ENCODE measurements around the gene ZSCAN9.
A peak's percentile ranks its signal among the peaks of the same experiment; 100 is the strongest.

The ZSCAN9 gene

DNA sequence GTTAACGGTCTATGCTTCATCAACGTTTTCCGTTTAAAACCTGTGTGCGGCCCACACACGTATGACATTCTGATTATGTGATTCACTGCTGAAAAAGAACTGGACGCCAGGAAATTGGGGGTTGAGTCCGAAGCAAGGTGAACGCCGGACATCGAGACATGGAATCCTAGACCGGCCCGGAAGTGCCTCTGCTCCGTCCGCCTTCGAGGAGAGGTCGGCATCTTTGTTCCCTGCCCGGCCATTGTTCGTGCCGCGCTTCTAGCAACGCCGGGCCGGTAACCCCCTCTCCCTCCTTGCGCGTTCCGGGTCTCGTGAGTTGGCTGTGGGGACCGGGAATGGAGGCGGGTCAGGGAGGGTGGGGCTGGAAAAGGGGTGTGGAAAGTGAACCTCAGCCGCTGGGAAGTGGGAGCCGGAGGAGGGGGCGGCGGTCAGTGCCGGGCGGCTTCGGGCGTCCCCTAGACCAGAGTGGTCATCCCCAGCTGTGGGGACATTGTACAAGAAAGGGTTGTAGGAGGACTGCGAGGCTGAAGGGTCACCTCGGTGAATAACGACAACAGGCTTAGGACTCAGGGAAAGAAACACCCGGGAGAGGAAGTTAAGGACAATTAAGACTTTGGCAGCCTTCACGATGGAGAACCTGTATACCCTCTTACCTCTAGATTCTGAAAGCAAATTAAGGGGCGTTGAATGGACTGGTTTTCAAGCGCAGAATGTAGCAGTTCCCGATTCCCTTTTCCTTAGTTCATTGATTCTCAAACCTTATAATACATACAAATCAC lies at the start of gene ZSCAN9:
ZSCAN9 (plus strand) TSS at position 220 of the 779 bp plus-strand sequence. CDS start 1,810 bp downstream, outside the sequence.
- DNase-seq (ENCODE audit: low spot score), result peak; percentile 83

DNA sequence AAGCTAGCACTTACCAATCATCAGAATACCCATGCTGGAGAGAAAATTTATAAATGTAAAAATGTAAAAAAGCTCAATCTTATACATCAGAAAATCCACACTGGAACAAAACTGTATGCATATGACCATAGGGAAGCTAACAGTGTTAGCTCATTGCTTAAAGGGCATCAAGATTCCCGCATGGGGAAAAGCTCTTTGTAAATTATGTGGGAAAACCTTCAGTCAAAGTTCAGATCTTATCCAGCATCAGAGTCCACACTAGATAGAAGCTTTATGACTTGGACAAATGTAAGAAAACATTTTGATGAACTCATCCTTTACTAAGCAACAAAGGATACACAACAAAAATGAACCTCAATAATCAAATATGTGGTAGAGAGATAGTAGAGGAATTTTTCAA lies 48.7 kb upstream of the ZSCAN9 start:
- no peak for DNase-seq (ENCODE audit: low spot score)

- no peak for DNase-seq (ENCODE audit: low spot score)
Observed at GRCh38 chr6:28182255-28182654, 42.8 kb upstream of the ZSCAN9 start.

DNA sequence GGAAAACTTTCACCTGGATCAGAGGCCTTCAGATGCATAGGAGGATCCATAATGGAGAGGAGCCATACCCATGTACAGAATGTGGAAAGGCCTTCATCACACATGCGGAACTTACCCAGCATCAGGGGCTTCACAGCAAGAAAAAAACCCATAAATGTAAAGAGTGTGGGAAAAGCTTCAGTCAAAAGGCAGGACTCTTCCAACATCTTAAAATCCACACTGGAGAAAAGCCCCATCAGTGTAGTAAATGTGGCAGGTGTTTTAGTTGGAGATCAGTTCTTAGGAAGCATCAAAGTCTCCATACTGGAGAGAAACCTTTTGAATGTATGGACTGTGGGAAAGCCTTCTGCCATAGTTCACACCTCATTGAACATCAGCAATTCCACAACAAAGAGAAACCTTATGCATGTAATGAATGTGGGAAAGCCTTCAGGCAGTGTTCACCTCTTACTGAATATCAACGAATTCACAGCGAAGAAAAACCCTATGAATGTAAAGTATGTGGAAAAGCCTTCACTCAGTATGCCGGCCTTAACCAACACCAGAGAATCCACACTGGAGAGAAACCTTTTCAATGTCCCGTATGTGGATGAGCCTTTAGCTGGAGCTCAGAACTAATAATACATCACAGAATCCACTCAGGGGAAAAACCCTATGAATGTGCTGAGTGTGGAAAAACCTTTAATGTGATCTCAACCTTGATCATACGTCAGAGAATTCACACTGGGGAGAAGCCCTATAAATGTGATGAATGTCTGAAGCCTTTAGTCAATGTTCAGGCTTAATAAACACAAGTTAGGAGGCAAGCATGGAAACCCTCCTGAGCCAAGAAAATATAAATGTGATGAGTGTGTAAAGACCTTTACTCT lies 36.7 kb upstream of the ZSCAN9 start:
- no peak for DNase-seq (ENCODE audit: low spot score)

DNA sequence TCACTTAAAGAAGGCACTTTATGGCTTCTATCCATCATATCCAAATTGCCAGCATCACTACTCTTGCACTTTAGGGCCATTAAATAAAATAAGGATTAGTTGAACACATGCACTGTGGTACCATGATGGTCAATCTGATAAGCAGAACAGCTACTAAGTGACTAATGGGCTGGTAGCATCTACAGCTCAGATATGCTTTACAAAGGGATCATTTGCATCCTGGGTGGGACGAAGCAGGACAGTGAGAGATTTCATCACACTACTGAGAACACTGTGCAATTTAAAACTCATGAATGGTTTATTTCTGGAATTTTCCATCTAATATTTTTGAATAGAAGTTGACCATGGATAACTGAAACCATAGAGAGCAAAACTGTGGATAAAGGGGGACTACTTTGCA lies 25.1 kb upstream of the ZSCAN9 start:
- DNase-seq (ENCODE audit: low spot score), result no peak

DNA sequence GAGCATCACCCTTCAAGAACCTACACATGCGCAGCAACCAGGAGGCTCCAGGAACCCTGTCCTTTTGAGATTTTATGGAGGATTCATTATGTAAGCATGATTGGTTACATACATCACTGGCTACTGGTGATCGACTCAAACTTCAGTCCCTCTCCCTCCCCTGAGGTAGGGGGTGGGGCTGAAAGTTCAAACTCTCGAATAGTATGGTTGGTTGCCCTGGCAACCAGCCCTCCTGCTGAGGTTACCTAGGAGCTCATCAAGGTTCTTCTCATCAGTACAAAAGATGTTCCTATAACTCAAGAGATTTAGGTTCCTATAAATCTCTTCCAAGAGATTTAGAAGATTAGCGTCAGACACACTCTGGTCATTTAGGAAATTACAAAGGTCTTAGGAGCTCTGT lies 21.9 kb upstream of the ZSCAN9 start:
- DNase-seq (ENCODE audit: low spot score), result no peak

- DNase-seq (ENCODE audit: low spot score), result no peak
Observed at GRCh38 chr6:28205879-28206278, 19.2 kb upstream of the ZSCAN9 start.

DNA sequence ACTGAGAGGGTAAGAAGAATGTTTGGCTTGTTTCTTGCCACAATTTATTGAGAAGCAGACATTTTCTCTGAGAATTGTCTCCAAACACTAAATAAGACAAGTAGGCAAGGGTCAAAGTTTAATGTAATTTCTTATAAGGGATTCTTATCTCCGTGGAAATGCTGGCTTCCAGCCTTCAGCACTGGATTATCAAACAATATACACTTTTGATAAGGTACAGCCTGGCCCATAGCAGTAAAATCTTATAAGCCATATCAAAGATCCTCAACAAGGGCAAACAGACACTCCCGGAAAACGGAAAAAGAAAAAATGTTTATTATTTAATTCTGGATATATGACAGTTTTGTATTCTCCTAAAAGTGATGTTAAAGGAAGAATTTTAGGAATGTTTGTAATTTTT lies 18.5 kb upstream of the ZSCAN9 start:
- DNase-seq (ENCODE audit: low spot score), result no peak

- no peak for DNase-seq (ENCODE audit: low spot score)
Observed at GRCh38 chr6:28206928-28207509, 18.1 kb upstream of the ZSCAN9 start.

DNA sequence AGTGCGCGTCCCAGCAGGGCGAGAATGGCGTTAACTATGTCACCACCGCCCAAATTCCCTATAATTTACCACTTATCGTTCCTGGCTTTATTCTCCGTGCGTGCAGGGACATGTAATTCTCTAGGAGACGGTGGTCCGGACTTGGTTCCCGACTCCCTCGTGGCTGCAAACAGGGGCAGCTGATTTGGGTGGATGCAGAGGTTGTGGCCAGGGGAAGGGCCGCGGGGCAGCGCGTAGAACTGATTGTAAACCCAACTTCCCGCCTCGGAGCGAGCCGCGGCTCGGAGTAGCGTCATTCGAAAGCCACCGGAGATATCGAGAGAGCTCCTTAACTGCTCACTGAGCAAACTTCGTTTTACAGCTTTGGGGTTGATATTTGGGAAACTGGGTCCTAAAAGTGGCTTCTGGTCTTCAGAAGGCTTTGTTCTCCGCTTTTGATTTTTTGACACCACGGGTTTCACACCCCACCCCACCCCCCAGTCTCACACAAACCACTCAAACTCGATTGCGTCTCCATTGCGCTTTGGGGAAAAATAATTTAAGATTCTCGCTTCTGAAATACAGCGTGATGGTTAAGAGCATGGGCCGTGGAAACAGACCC lies 17.5 kb upstream of the ZSCAN9 start:
- DNase-seq (ENCODE audit: low spot score), result no peak

- no peak for DNase-seq (ENCODE audit: low spot score)
Observed at GRCh38 chr6:28208111-28208659, 16.9 kb upstream of the ZSCAN9 start.

DNA sequence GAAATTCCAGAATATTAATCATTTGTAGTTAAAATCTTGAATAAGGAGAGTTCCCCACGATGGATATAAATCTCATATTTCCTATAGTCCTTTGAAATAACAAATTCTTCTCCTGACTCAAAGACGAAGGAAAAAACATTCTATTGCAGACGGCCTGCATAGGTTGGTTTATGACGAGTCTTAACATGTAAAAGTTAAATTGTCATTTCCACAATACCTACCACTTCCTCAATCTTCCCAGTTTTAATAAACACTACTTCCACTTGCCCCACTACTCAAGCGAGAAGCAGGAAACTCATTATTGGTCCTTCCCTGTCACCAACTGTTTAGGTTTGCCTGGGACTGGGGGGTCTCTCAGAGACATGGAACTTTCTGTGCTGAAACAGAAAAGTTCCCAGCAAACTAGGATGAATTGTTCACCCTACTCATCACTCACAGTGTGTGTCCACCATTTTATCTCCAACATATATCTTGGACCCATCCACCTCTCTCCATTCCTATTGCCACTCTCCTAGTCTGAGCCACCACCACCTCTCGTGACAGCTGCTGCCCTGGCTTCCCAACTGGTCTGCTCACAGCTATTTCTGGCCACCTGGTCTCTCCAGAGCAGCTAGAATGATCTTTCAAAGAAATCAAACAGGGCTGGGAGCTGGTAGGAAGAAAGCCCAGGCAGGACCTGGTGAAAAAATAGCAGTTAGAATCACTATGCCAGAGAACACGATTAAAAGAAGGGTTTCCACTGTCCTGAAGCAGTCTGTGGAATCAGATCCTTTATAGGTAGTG lies 15.1 kb upstream of the ZSCAN9 start:
- DNase-seq (ENCODE audit: low spot score), result no peak

GRCh38 chr6:28211840-28212509 lies 13.1 kb upstream of the ZSCAN9 start:
- no peak for DNase-seq (ENCODE audit: low spot score)

- DNase-seq (ENCODE audit: low spot score), result peak; percentile 18
Observed at GRCh38 chr6:28212510-28213212, 12.4 kb upstream of the ZSCAN9 start.

DNA sequence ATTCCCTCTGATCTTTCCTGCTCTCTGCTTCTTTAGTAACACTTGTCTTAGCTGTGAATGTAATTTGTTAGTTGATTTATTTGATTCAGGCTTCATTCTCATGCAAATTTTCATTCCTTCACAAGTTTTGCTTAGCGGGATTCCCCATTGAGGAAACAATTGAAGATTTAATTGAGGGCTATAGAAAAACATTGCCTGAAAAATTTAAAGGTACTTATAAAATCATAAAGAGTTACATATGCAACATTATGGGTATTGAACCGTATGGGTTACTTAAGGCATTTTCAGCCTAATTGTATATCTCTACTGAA lies 11.9 kb upstream of the ZSCAN9 start:
- DNase-seq (ENCODE audit: low spot score), result no peak

- no peak for DNase-seq (ENCODE audit: low spot score)
Observed at GRCh38 chr6:28215425-28215824, 9.7 kb upstream of the ZSCAN9 start.

DNA sequence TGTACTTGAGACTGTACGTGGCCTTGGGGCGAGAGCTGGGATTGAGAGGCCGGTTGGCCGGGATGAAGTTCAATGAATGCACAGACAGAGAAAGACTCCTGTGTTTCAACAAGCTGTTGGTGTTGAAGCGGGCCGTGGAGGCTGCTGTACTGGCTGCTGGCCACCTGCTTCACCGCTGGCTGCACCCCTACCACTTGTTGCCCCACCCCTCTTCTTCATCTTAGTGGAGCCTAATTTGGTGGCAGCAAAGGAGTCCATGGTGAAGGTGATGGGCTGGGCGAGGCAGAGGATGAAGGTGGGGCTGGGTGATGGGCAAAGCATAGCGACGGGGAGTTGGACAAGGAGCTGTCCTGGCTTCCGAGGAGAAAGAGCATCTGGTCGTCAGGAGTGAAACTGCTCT lies 7.2 kb upstream of the ZSCAN9 start:
- DNase-seq (ENCODE audit: low spot score), result no peak

GRCh38 chr6:28218312-28219248 lies 6.5 kb upstream of the ZSCAN9 start:
- DNase-seq (ENCODE audit: low spot score), result peak; percentile 73
